Naive thymus-derived CD4-positive, alpha-beta T cell (primary cell): ENCODE results near the gene LAMC1. TPM values are rescaled to one million over a fixed set of nuclear protein-coding genes. Genes with fewer than 3 reads are reported as not detected.

Experiments
- ATAC-seq: fragments of 150-1000 bp; cut with Tn5 transposase; 2 replicates; pipeline ENCODE4 v1.10.0; 2021; ENCODE audit warnings: mild to moderate bottlenecking, moderate library complexity
- CTCF ChIA-PET: fragments of 350-600 bp; sonication (Branson Sonifier 250); formaldehyde crosslinking; loops from one replicate; lab custom pipeline; 2021; ENCODE audit warnings: antibody characterized with exemption; lab: Charles Lee
- POLR2A ChIA-PET: fragments of 350-600 bp; sonication (Branson Sonifier 250); formaldehyde crosslinking; loops from one replicate; lab custom pipeline; 2021; ENCODE audit warnings: antibody characterized with exemption, inconsistent platforms; lab: Charles Lee
- DNase-seq, 9 donors: peaks; one replicate each; pipeline versions ENCODE4 v3.0.0 to v3.0.0-alpha.2; 2020 to 2022; ENCODE audit warnings: mixed read lengths in 1 of 9
- H3K27ac ChIP-seq: one replicate; pipeline ENCODE4 v1.7.0; 2013; ENCODE audit warnings: mild to moderate bottlenecking, low read depth, low read length, moderate library complexity
- H3K27me3 ChIP-seq, 2 donors: one replicate each; pipeline ENCODE4 v1.7.0; 2013; ENCODE audit warnings: low read length in 2 of 2, mild to moderate bottlenecking in 2 of 2, moderate library complexity in 2 of 2; ENCODE audit not compliant: control insufficient read depth in 2 of 2, insufficient read depth in 2 of 2
- H3K36me3 ChIP-seq, 3 experiments: 1 replicate in 2 of 3; 2 replicates in 1 of 3; pipeline ENCODE4 v1.7.0; 2013; ENCODE audit warnings: low read length in 3 of 3, mild to moderate bottlenecking in 3 of 3, moderate library complexity in 1 of 3; ENCODE audit not compliant: insufficient read depth in 3 of 3, control insufficient read depth in 2 of 3
- H3K4me1 ChIP-seq, 2 donors: one replicate each; pipeline ENCODE4 v1.7.0; 2013; ENCODE audit warnings: low read length in 2 of 2, mild to moderate bottlenecking in 2 of 2, moderate library complexity in 1 of 2; ENCODE audit not compliant: control insufficient read depth in 2 of 2, insufficient read depth in 2 of 2
- H3K4me3 ChIP-seq: 2 replicates; pipeline ENCODE4 v1.7.0; 2013; ENCODE audit warnings: mild to moderate bottlenecking, low read length
- H3K9me3 ChIP-seq, 3 experiments: 1 replicate in 2 of 3; 2 replicates in 1 of 3; pipeline ENCODE4 v1.7.0; 2013; ENCODE audit warnings: low read length in 3 of 3; ENCODE audit not compliant: control insufficient read depth in 2 of 3
- H3K27ac Mint-ChIP-seq, 9 donors: one replicate each; pipeline ENCODE4 v1.8.0; 2020 to 2022; ENCODE audit warnings: mixed read lengths in 9 of 9, mild to moderate bottlenecking in 8 of 9, moderate library complexity in 5 of 9, inconsistent platforms in 2 of 9
- H3K27me3 Mint-ChIP-seq, 5 donors: one replicate each; pipeline ENCODE4 v1.8.0; 2021 to 2022; ENCODE audit warnings: mixed read lengths in 5 of 5, mild to moderate bottlenecking in 1 of 5
- H3K36me3 Mint-ChIP-seq, 5 donors: one replicate each; pipeline ENCODE4 v1.8.0; 2020 to 2022; ENCODE audit warnings: mixed read lengths in 5 of 5, mild to moderate bottlenecking in 3 of 5, inconsistent platforms in 1 of 5
- H3K4me1 Mint-ChIP-seq, 7 donors: one replicate each; pipeline ENCODE4 v1.8.0; 2020 to 2022; ENCODE audit warnings: mixed read lengths in 7 of 7, mild to moderate bottlenecking in 3 of 7, inconsistent platforms in 1 of 7
- H3K4me3 Mint-ChIP-seq, 10 donors: one replicate each; pipeline ENCODE4 v1.8.0; 2020 to 2022; ENCODE audit warnings: mild to moderate bottlenecking in 10 of 10, mixed read lengths in 10 of 10, moderate library complexity in 6 of 10, inconsistent platforms in 2 of 10
- H3K9me3 Mint-ChIP-seq, 11 donors: one replicate each; pipeline ENCODE4 v1.8.0; 2020 to 2022; ENCODE audit warnings: mixed read lengths in 11 of 11, mild to moderate bottlenecking in 4 of 11, inconsistent platforms in 1 of 11, moderate library complexity in 1 of 11
- intact Hi-C, 2 donors: fragments of 100-400 bp; cut with micrococcal nuclease; formaldehyde crosslinking; loops; one replicate each; pipeline ENCODE4 v1.15.1; 2023
- polyA plus RNA-seq, 2 donors: library from polyadenylated mRNA; unstranded; fragments of 300-500 nt; fragmentation: Illumina TruSeq; gene quantifications; one replicate each; pipeline ENCODE4 v1.2.3, GENCODE V29; 2021
- total RNA-seq, 6 experiments: library from RNA in 5 of 6; stranded (reverse) in 5 of 6; gene quantifications; 1 replicate in 5 of 6; 2 replicates in 1 of 6; pipeline ENCODE4 v1.2.3 and lab custom pipeline; 2021 to 2026

The LAMC1 gene
- total and polyA plus RNA-seq, 7 experiments from 2014 or later = 0.02 to 1.3 (median 0.24) TPM; not detected in 2

DNA sequence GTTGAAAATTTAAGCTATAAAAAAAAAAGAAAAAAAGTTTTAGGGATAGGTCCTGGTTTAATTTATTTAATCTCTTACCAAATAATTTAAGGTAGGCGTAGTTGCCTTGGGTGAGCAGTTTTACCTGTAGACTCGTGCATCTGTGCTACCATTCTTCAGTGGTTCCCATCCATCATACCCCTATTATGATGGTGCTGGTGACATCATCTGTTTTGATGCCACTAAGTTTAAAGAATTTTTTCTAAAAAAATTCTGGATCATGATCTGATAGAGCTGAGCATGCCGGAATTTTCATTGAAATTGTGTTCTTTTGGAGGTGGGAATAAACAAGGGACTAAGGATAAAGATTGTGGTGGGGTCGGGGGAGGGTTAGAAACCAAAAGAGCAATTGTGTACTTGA lies 15.7 kb downstream of the LAMC1 start:
- ChIA-PET CTCF (no interaction called here), POLR2A (interaction anchor here (0.7 kb wide), 1 partner anchor 66 kb away, joined by 3 read pairs; no protein-coding TSS in a partner anchor)
- Mint-ChIP-seq H3K36me3 (peaks cover 0 to 4% (median 0%) of the 10 kb centered on the region in 5 donors), H3K27me3 (peaks cover 77 to 84% (median 80%) of the 10 kb centered on the region in 5 donors), H3K9me3 (peaks cover 0 to 4% (median 0%) of the 10 kb centered on the region in 11 donors), H3K4me3 (no peak overlapping the region), H3K4me1 (peaks cover 0 to 10% (median 6%) of the 10 kb centered on the region in 7 donors), H3K27ac (no peak overlapping the region)
- no peaks in the 10 kb centered on the region for H3K9me3 ChIP-seq
- intact Hi-C loops = no loop called here
- H3K4me1 ChIP-seq = peaks cover 0 to 1% of the 10 kb centered on the region in 2 donors
- H3K36me3 ChIP-seq = no peaks in the 10 kb centered on the region
- ATAC-seq (no peak), DNase-seq (no peak)
- H3K27ac ChIP-seq = no peak overlapping the region
- H3K27me3 ChIP-seq = peaks cover 0 to 39% of the 10 kb centered on the region in 2 donors
- no peak overlapping the region for H3K4me3 ChIP-seq

- no peak overlapping the region for H3K27ac ChIP-seq
- H3K9me3 ChIP-seq = no peaks in the 10 kb centered on the region
- ChIA-PET CTCF (no interaction called here), POLR2A (interaction anchor here (0.7 kb wide), 1 partner anchor 65 kb away, joined by 3 read pairs; no protein-coding TSS in a partner anchor)
- intact Hi-C loops = no loop called here
- H3K4me1 ChIP-seq = no peaks in the 10 kb centered on the region
- Mint-ChIP-seq H3K9me3 (peaks cover 0 to 4% (median 0%) of the 10 kb centered on the region in 11 donors), H3K36me3 (peaks cover 0 to 4% (median 0%) of the 10 kb centered on the region in 5 donors), H3K4me3 (no peak overlapping the region), H3K4me1 (peaks cover 0 to 7% (median 5%) of the 10 kb centered on the region in 7 donors), H3K27me3 (peaks cover 79 to 86% (median 83%) of the 10 kb centered on the region in 5 donors), H3K27ac (no peak overlapping the region)
- no peak overlapping the region for H3K4me3 ChIP-seq
- peaks cover 0 to 34% of the 10 kb centered on the region in 2 donors for H3K27me3 ChIP-seq
- DNase-seq (no peak), ATAC-seq (no peak)
- H3K36me3 ChIP-seq = no peaks in the 10 kb centered on the region
Measured at GRCh38 chr1:183039330-183039729, 16.1 kb downstream of the LAMC1 start.

GRCh38 chr1:183039985-183040447 lies 16.8 kb downstream of the LAMC1 start:
- DNase-seq (no peak), ATAC-seq (no peak)
- H3K27me3 ChIP-seq = peaks cover 0 to 32% of the 10 kb centered on the region in 2 donors
- peaks cover 0 to 5% (median 0%) of the 10 kb centered on the region in 7 donors for H3K4me1 Mint-ChIP-seq
- H3K27me3 Mint-ChIP-seq = peaks cover 76 to 86% (median 82%) of the 10 kb centered on the region in 5 donors
- no peak overlapping the region for H3K27ac ChIP-seq
- H3K4me3 ChIP-seq = no peak overlapping the region
- H3K36me3 ChIP-seq = no peaks in the 10 kb centered on the region
- no peak overlapping the region for H3K27ac Mint-ChIP-seq
- H3K36me3 Mint-ChIP-seq = peaks cover 0 to 4% (median 0%) of the 10 kb centered on the region in 5 donors
- ChIA-PET POLR2A (no interaction called here), CTCF (no interaction called here)
- no peaks in the 10 kb centered on the region for H3K4me1 ChIP-seq
- H3K4me3 Mint-ChIP-seq = no peak overlapping the region
- intact Hi-C loops = no loop called here
- peaks cover 0 to 4% (median 0%) of the 10 kb centered on the region in 11 donors for H3K9me3 Mint-ChIP-seq
- no peaks in the 10 kb centered on the region for H3K9me3 ChIP-seq

DNA sequence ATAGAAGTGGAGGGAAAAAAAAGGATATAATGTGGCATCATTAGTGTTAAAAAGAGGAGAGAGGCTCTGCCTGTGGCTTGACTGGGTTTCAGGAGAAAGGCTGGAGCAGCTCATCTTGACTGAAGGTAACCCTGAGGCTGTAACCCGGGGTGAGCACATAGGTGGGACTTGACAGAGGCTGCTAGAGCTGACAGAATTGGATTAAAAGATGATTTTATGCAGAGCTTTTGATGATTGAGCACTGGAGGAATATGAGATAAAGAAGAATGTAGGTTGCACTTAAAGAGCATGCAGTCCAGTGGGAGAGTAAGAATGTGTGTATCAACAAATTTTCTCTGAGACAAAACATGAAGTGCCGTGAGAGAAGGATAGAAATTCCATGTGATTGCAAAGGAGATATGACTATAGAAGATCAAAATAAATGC lies 17.3 kb downstream of the LAMC1 start:
- Mint-ChIP-seq H3K4me1 (peaks cover 0 to 5% (median 0%) of the 10 kb centered on the region in 7 donors), H3K27me3 (peaks cover 76 to 88% (median 83%) of the 10 kb centered on the region in 5 donors), H3K4me3 (no peak overlapping the region), H3K27ac (no peak overlapping the region), H3K9me3 (peaks cover 0 to 4% (median 0%) of the 10 kb centered on the region in 11 donors), H3K36me3 (peaks cover 0 to 4% (median 0%) of the 10 kb centered on the region in 5 donors)
- Histone ChIP-seq H3K27ac (no peak overlapping the region), H3K27me3 (peaks cover 0 to 27% of the 10 kb centered on the region in 2 donors), H3K36me3 (no peaks in the 10 kb centered on the region), H3K4me1 (no peaks in the 10 kb centered on the region), H3K9me3 (no peaks in the 10 kb centered on the region), H3K4me3 (no peak overlapping the region)
- intact Hi-C loops = no loop called here
- DNase-seq (no peak), ATAC-seq (no peak)
- ChIA-PET CTCF (no interaction called here), POLR2A (no interaction called here)

- no peak for ATAC-seq
- H3K36me3 ChIP-seq = no peaks in the 10 kb centered on the region
- Mint-ChIP-seq H3K27ac (no peak overlapping the region), H3K27me3 (peaks cover 74 to 87% (median 85%) of the 10 kb centered on the region in 5 donors), H3K4me1 (peaks cover 0 to 5% (median 0%) of the 10 kb centered on the region in 7 donors), H3K9me3 (peaks cover 0 to 3% (median 0%) of the 10 kb centered on the region in 11 donors), H3K36me3 (no peaks in the 10 kb centered on the region), H3K4me3 (no peak overlapping the region)
- H3K4me1 ChIP-seq = no peaks in the 10 kb centered on the region
- intact Hi-C loops = no loop called here
- ChIA-PET POLR2A (no interaction called here), CTCF (no interaction called here)
- no peaks in the 10 kb centered on the region for H3K9me3 ChIP-seq
- peaks cover 0 to 21% of the 10 kb centered on the region in 2 donors for H3K27me3 ChIP-seq
- DNase-seq = no peak
- no peak overlapping the region for H3K4me3 ChIP-seq
- H3K27ac ChIP-seq = no peak overlapping the region
Measured at GRCh38 chr1:183043254-183043653, 20.0 kb downstream of the LAMC1 start.

- POLR2A ChIA-PET = no interaction called here
- Mint-ChIP-seq H3K27me3 (peaks cover 76 to 87% (median 81%) of the 10 kb centered on the region in 5 donors), H3K9me3 (peaks cover 0 to 3% (median 0%) of the 10 kb centered on the region in 11 donors), H3K27ac (no peak overlapping the region), H3K4me1 (peaks cover 0 to 5% (median 0%) of the 10 kb centered on the region in 7 donors), H3K36me3 (no peaks in the 10 kb centered on the region), H3K4me3 (no peak overlapping the region)
- no peak for DNase-seq
- no peaks in the 10 kb centered on the region for H3K9me3 ChIP-seq
- no peak overlapping the region for H3K27ac ChIP-seq
- intact Hi-C loops = no loop called here
- no peak for ATAC-seq
- peaks cover 0 to 22% of the 10 kb centered on the region in 2 donors for H3K27me3 ChIP-seq
- H3K4me1 ChIP-seq = no peaks in the 10 kb centered on the region
- no peaks in the 10 kb centered on the region for H3K36me3 ChIP-seq
- no peak overlapping the region for H3K4me3 ChIP-seq
- CTCF ChIA-PET = no interaction called here
Measured at GRCh38 chr1:183043872-183044854, 20.9 kb downstream of the LAMC1 start.
